Astrocyte of the cerebellum (primary cell): ENCODE results near the gene JPH3.

Source experiments
- DNase-seq: peaks from one replicate; pipeline ENCODE4 v3.0.0-alpha.2; 2011; ENCODE audit warnings: low read depth
- H3K4me3 ChIP-seq: 2 replicates; pipeline ENCODE4 v1.5.1; 2011; ENCODE audit warnings: mild to moderate bottlenecking, low read depth, low read length, moderate library complexity
- in situ Hi-C: cut with HindIII; loops from 2 replicates; pipeline ENCODE4 v1.10.0; 2017; ENCODE audit warnings: low sequenced_read_pairs
- TF ChIP-seq, protein P1 (sequence below): IDR thresholded peaks from 2 replicates; pipeline ENCODE4 v1.5.1; 2012; ENCODE audit warnings: low read length, low read depth, moderate library complexity, mild to moderate bottlenecking; ENCODE audit errors: missing control alignments

Gene JPH3

DNA sequence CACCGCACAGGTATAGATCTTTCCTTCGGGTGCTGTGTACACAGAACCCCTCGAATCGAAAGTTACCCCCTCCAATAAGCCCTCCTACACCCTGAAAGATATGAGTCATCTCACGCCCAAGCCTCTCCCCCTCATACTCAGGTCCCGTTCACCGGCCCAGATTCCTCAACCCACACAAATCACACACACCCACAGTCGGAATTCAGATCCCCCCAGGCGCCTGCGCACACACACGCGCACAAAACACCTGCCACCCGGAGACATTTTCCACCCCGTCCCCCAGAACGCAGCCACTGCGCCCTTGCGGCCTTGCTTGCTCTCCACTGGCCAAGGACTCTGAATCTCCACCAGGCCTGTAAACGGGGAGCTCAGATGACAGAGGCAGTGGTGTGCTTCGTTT, 4.9 kb downstream of the JPH3 start:
- no peak for DNase-seq
- TF ChIP-seq, protein P1, sequence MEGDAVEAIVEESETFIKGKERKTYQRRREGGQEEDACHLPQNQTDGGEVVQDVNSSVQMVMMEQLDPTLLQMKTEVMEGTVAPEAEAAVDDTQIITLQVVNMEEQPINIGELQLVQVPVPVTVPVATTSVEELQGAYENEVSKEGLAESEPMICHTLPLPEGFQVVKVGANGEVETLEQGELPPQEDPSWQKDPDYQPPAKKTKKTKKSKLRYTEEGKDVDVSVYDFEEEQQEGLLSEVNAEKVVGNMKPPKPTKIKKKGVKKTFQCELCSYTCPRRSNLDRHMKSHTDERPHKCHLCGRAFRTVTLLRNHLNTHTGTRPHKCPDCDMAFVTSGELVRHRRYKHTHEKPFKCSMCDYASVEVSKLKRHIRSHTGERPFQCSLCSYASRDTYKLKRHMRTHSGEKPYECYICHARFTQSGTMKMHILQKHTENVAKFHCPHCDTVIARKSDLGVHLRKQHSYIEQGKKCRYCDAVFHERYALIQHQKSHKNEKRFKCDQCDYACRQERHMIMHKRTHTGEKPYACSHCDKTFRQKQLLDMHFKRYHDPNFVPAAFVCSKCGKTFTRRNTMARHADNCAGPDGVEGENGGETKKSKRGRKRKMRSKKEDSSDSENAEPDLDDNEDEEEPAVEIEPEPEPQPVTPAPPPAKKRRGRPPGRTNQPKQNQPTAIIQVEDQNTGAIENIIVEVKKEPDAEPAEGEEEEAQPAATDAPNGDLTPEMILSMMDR, result no peak
- no peak overlapping the region for H3K4me3 ChIP-seq
- in situ Hi-C loops, result no loop called here

DNA sequence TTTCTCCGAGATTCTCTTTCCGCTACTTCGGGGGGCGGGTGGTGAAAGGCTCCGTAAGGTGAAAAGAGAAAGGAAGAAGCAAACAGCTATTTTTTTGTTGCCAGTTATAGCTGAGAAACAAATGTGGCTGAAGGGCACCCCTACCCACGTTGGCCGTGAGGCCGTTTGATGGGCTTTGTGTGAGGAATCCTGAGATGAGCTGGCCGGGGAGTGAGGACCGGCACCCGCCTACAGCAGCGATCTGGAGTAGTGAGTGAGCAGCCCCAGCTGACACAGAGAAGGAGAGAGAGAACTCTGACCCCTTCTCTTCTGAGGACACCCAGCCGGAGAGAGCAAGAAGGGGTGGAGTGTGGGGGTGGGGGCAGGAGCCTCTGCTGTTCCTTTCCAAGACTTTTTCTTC, 5.6 kb downstream of the JPH3 start:
- no peak overlapping the region for H3K4me3 ChIP-seq
- in situ Hi-C loops, result no loop called here
- TF ChIP-seq, protein P1, result no peak
- no peak for DNase-seq

DNA sequence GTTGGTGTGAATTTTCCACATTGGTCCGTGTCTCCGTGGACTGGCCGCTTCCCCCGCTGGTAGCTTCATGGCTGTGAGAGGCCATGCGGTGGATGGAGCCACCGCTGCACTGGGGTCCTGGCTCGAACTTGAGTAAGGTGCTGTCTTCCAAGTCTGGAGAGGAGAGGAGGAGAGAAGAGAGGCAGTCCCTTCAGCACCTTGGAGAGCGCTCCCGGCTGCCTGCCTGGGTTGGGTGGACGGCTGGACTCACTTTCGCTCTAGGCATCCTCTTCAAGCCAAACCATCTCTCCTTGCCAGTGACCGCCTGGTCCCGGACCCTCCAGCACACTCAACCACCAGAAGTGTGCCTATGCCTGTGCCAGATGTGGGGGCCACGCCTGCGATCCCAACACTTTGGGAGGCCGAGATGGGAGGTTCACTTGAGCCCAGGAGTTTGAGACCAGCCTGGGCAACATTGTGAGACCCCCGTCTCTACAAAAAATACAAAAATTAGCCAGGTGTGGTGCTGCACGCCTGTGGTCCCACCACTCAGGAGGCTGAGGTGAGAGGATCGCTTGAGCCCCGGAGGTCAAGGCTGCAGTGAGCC, 6.2 kb downstream of the JPH3 start:
- H3K4me3 ChIP-seq, result no peak overlapping the region
- peak; percentile 29 for DNase-seq
- in situ Hi-C loops, result no loop called here
- TF ChIP-seq, protein P1, result no peak

DNA sequence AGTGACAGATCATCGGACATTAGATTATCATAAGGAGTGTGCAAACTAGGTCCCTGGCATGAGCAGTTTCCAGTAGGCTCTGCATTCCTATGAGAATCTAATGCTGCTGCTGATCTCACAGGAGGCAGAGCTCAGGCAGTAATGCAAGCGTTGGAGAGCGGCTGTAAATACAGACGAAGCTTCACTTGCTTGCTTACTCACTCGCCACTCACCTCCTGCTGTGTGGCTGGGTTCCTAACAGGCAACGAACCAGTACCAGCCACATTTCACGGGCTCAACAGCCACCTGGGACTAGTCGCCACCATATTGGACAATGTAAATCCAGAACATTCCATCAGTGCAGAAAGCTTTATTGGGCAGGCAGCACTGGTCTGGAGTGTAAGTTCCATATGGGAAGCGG, 7.7 kb downstream of the JPH3 start:
- DNase-seq, result no peak
- no peak overlapping the region for H3K4me3 ChIP-seq
- in situ Hi-C loops, result loop anchor here (5.0 kb wide), 1 partner anchor 67 kb away; no protein-coding TSS in a partner anchor
- TF ChIP-seq, protein P1, result no peak

DNA sequence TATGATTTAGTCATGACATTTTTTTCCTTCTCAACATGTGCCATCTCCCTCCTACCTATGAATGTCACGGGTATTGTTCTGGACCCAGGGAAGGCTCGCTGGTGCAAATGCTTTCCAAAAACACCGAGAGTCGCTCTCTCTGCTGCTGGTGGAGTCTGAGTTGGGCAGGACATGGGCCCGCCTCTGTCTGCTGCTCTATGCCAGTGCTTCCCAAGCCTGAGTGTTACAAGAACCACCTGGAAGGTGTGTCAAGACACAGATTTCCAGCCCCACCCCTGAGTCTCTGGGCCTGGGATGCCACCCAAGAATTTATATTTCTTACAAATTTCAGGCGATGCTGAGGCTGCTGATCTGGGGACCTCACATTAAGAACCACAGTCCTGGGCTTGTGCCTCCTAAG, 9.1 kb downstream of the JPH3 start:
- in situ Hi-C loops, result loop anchor here (5.0 kb wide), 1 partner anchor 66 kb away; no protein-coding TSS in a partner anchor
- TF ChIP-seq, protein P1, result no peak
- DNase-seq, result no peak
- no peak overlapping the region for H3K4me3 ChIP-seq

DNA sequence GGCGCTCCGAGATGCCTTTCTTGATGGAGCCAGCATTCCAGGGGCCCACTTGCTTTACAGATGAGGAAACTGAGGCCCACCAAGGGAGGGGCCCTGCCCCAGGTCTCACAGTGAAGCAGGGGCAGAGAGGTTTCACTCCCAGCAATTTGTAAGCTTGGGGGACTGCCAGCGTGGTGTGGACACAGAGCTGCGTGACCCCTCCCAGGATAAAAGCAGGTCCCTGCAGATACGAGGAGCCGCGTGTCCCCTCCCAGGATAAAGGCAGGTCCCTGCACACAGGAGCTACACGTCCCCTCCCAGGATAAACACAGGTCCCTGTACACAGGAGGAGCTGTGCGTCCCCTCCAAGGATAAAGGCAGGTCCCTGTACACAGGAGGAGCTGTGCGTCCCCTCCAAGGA, 11.7 kb downstream of the JPH3 start:
- DNase-seq, result no peak
- in situ Hi-C loops, result loop anchor here (5.0 kb wide), 1 partner anchor 63 kb away; no protein-coding TSS in a partner anchor
- H3K4me3 ChIP-seq, result no peak overlapping the region
- TF ChIP-seq, protein P1, result no peak

DNA sequence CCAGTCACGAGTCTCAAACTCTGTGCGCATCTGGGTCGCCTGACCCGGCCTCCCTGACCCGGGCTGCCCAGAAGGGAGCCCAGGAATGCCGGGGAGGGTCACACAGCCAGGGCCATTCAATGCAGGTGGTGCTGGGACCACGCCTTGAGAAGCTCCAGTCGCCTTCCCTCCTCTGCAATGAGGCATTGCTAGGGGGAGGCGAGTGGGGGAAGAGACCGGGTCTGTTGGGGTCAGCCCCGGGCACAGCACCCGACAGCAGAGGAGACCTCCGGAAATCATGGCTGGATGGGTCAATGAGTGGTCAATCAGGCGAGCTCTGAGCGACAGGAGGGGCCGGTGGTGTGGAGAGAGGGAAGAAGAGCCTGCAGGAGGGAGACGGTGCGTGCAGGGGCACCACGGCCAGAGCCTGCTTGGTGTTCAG, 13.3 kb downstream of the JPH3 start:
- in situ Hi-C loops, result no loop called here
- TF ChIP-seq, protein P1, result no peak
- DNase-seq, result no peak
- H3K4me3 ChIP-seq, result no peak overlapping the region
